ENCODE measurements around the gene SHB.
"Not testable (repeated sequence)": the region's sequence is repeated elsewhere in the genome, so short reads cannot be mapped to it uniquely, and the experiment has no call there.

DNA sequence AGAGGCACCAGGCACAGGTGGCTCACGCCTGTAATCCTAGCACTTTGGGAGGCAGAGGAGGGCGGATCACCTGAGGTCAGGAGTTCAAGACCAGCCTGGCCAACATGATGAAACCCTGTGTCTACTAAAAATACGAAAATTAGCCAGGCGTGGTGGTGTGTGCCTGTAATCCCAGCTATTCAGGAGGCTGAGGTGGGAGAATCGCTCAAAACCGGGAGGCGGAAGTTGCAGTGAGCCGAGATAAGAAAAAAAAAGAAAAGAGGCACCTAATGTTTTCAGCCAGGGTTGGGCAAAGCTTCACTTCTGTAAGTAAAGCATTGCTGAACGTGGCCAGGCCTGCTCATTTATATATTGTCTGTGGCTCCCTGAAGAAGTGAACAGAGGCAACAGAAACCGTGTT is 23.1 kb downstream of the SHB start:
- not testable (repeated sequence) for TF ChIP-seq ZFX (IDR thresholded peaks at IDR 0.05; ENCODE audit: borderline replicate concordance)
- TF ChIP-seq, protein P1, sequence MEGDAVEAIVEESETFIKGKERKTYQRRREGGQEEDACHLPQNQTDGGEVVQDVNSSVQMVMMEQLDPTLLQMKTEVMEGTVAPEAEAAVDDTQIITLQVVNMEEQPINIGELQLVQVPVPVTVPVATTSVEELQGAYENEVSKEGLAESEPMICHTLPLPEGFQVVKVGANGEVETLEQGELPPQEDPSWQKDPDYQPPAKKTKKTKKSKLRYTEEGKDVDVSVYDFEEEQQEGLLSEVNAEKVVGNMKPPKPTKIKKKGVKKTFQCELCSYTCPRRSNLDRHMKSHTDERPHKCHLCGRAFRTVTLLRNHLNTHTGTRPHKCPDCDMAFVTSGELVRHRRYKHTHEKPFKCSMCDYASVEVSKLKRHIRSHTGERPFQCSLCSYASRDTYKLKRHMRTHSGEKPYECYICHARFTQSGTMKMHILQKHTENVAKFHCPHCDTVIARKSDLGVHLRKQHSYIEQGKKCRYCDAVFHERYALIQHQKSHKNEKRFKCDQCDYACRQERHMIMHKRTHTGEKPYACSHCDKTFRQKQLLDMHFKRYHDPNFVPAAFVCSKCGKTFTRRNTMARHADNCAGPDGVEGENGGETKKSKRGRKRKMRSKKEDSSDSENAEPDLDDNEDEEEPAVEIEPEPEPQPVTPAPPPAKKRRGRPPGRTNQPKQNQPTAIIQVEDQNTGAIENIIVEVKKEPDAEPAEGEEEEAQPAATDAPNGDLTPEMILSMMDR (IDR thresholded peaks at IDR 0.05) = not testable (repeated sequence)

All from 22Rv1 (cell line).